Measurements from ENCODE around the gene ZNF385B.

Gene ZNF385B

GRCh38 chr2:179556425-179556824 is 305.0 kb downstream of the ZNF385B start:
- H3K27me3 ChIP-seq (ENCODE audit: low read length), result no peaks in the 10 kb centered on the region

GRCh38 chr2:179555691-179556283 is 305.6 kb downstream of the ZNF385B start:
- Histone ChIP-seq H3K9ac (ENCODE audit: low read length) (no peak overlapping the region), H2AFZ (ENCODE audit: low read depth, low read length, severe bottlenecking) (no peak overlapping the region), H4K20me1 (ENCODE audit: low read depth, low read length) (no peaks in the 10 kb centered on the region), H3K4me3 (ENCODE audit: insufficient read depth, low read length, poor library complexity, severe bottlenecking) (no peak overlapping the region), H3K9me3 (ENCODE audit: insufficient read depth, low read length) (no peaks in the 10 kb centered on the region), H3K9me2 (replicated peaks; ENCODE audit: insufficient read depth, low read length) (no peaks in the 10 kb centered on the region), H3K27me3 (ENCODE audit: low read length) (no peaks in the 10 kb centered on the region), H3K36me3 (ENCODE audit: low read length) (no peaks in the 10 kb centered on the region), H3K79me2 (ENCODE audit: insufficient read depth, low read length) (no peaks in the 10 kb centered on the region), H3K27ac (ENCODE audit: low read depth, low read length) (no peak overlapping the region), H3K4me2 (ENCODE audit: low read depth, low read length, poor library complexity, severe bottlenecking) (no peak overlapping the region), H3F3A (ENCODE audit: insufficient read depth) (no peaks in the 10 kb centered on the region)
- no peak for TF ChIP-seq EZH2phosphoT487 (conservative IDR thresholded peaks at IDR 0.05; ENCODE audit: low read length)
- no peak for TF ChIP-seq CTCF (IDR thresholded peaks at IDR 0.05; ENCODE audit: insufficient read depth, low read length, poor library complexity, severe bottlenecking)

More at GRCh38 chr2:179556425-179556824, 305.0 kb downstream of the ZNF385B start:
- Histone ChIP-seq H3K4me2 (ENCODE audit: low read depth, low read length, poor library complexity, severe bottlenecking) (no peak overlapping the region), H3K27ac (ENCODE audit: low read depth, low read length) (no peak overlapping the region), H2AFZ (ENCODE audit: low read depth, low read length, severe bottlenecking) (no peak overlapping the region), H4K20me1 (ENCODE audit: low read depth, low read length) (no peaks in the 10 kb centered on the region), H3K9me2 (replicated peaks; ENCODE audit: insufficient read depth, low read length) (no peaks in the 10 kb centered on the region), H3K36me3 (ENCODE audit: low read length) (no peaks in the 10 kb centered on the region), H3F3A (ENCODE audit: insufficient read depth) (no peaks in the 10 kb centered on the region), H3K79me2 (ENCODE audit: insufficient read depth, low read length) (no peaks in the 10 kb centered on the region), H3K4me3 (ENCODE audit: insufficient read depth, low read length, poor library complexity, severe bottlenecking) (no peak overlapping the region), H3K9ac (ENCODE audit: low read length) (no peak overlapping the region), H3K9me3 (ENCODE audit: insufficient read depth, low read length) (no peaks in the 10 kb centered on the region)
- TF ChIP-seq EZH2phosphoT487 (conservative IDR thresholded peaks at IDR 0.05; ENCODE audit: low read length) (no peak), CTCF (IDR thresholded peaks at IDR 0.05; ENCODE audit: insufficient read depth, low read length, poor library complexity, severe bottlenecking) (no peak)

GRCh38 chr2:179554639-179555386 is 306.6 kb downstream of the ZNF385B start:
- Histone ChIP-seq H3F3A (ENCODE audit: insufficient read depth) (no peaks in the 10 kb centered on the region), H4K20me1 (ENCODE audit: low read depth, low read length) (no peaks in the 10 kb centered on the region), H3K36me3 (ENCODE audit: low read length) (no peaks in the 10 kb centered on the region), H3K9me3 (ENCODE audit: insufficient read depth, low read length) (no peaks in the 10 kb centered on the region), H3K27me3 (ENCODE audit: low read length) (no peaks in the 10 kb centered on the region), H3K79me2 (ENCODE audit: insufficient read depth, low read length) (no peaks in the 10 kb centered on the region), H3K9ac (ENCODE audit: low read length) (no peak overlapping the region), H3K4me2 (ENCODE audit: low read depth, low read length, poor library complexity, severe bottlenecking) (no peak overlapping the region), H2AFZ (ENCODE audit: low read depth, low read length, severe bottlenecking) (no peak overlapping the region), H3K9me2 (replicated peaks; ENCODE audit: insufficient read depth, low read length) (no peaks in the 10 kb centered on the region), H3K4me3 (ENCODE audit: insufficient read depth, low read length, poor library complexity, severe bottlenecking) (no peak overlapping the region), H3K27ac (ENCODE audit: low read depth, low read length) (no peak overlapping the region)
- no peak for TF ChIP-seq CTCF (IDR thresholded peaks at IDR 0.05; ENCODE audit: insufficient read depth, low read length, poor library complexity, severe bottlenecking)
- no peak for TF ChIP-seq EZH2phosphoT487 (conservative IDR thresholded peaks at IDR 0.05; ENCODE audit: low read length)
